ENCODE measurements around the gene CCDC88C. TPM values are rescaled to one million over a fixed set of nuclear protein-coding genes. Genes with fewer than 3 reads are reported as not detected.

CCDC88C gene
- total RNA-seq, 1 experiment from 2014 or later, result 64.8 TPM

DNA sequence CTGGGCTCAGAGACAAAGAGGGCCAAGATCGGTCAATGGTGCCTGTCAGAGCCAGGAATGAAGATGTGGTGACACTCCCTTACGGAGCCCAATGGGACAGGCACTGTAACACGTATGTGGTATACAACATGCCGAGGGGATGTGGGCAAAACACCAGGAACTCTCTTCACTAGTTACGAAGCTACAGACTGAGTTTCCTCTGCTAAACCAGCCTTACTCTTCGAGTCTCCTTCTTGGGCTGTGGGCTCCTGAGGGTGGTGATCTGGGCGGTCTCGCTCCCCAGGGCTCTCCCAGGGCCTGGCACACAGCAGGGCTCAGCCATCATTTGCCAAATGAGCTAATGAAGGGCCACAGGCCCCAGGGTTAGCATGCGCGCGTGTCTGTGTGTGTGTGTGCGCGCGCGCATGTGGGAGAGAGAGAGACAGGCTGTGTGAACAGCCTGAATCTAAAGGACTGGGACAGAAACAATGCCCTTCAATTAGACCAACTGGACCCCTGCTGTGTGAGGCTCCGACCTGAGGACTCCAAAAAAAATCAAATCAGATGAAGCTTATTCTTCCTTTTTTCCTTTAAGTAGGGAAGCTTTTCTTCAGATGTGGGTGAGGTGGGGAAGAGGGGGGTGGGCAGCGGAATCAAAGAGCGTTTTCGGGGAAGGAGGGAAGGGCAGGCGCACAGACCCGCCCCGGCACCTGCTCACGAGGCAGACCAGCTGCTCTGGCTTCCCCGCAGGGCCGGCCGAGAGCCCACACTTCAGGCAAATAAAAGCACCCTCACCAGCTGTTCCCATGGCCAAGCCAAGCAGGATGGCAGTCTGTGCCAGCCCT, 42.5 kb downstream of the CCDC88C start:
- H3K9me3 Mint-ChIP-seq, result no peaks in the 10 kb centered on the region
- ChIA-PET CTCF (interaction anchor here (0.6 to 4.5 kb wide), 4 partner anchors 13 to 52 kb away, joined by 3 to 30 read pairs (median 4); no protein-coding TSS in a partner anchor), POLR2A (no interaction called here)
- DNase-seq (ENCODE audit: low spot score), result no peak
- H3K27ac Mint-ChIP-seq, result peak overlapping the region; percentile 90
- no peak for ATAC-seq
- no peak overlapping the region for H3K4me3 Mint-ChIP-seq
- TF ChIP-seq NFYB (CRISPR knock-in tag; conservative IDR thresholded peaks at IDR 0.05; ENCODE audit: low read depth) (no peak), EMX1 (CRISPR knock-in tag; IDR thresholded peaks at IDR 0.05) (no peak), RORB (CRISPR knock-in tag; IDR thresholded peaks at IDR 0.05) (no peak), ZNF317 (CRISPR knock-in tag; IDR thresholded peaks at IDR 0.05; ENCODE audit: borderline replicate concordance, low read depth) (no peak), IRF2 (CRISPR knock-in tag; IDR thresholded peaks at IDR 0.05; ENCODE audit: borderline replicate concordance, low read depth) (no peak), MXD4 (CRISPR knock-in tag; IDR thresholded peaks at IDR 0.05; ENCODE audit: borderline replicate concordance) (no peak), JUN (CRISPR knock-in tag; IDR thresholded peaks at IDR 0.05) (no peak), HMGXB4 (CRISPR knock-in tag; IDR thresholded peaks at IDR 0.05) (no peak), OVOL2 (CRISPR knock-in tag; IDR thresholded peaks at IDR 0.05; ENCODE audit: borderline replicate concordance) (no peak), CBFB (CRISPR knock-in tag; IDR thresholded peaks at IDR 0.05; ENCODE audit: low read depth) (no peak), ATF3 (CRISPR knock-in tag; conservative IDR thresholded peaks at IDR 0.05) (no peak), ZNF219 (CRISPR knock-in tag; IDR thresholded peaks at IDR 0.05; ENCODE audit: borderline replicate concordance) (no peak), ELF4 (CRISPR knock-in tag; IDR thresholded peaks at IDR 0.05; ENCODE audit: low read depth) (no peak), ETV6 (CRISPR knock-in tag; IDR thresholded peaks at IDR 0.05) (no peak), ZNF138 (CRISPR knock-in tag; conservative IDR thresholded peaks at IDR 0.05) (no peak), ZNF263 (CRISPR knock-in tag; IDR thresholded peaks at IDR 0.05; ENCODE audit: low read depth) (no peak), ATF1 (CRISPR knock-in tag; IDR thresholded peaks at IDR 0.05) (no peak), ZNF121 (CRISPR knock-in tag; IDR thresholded peaks at IDR 0.05) (no peak)
- TF ChIP-seq, protein P1, sequence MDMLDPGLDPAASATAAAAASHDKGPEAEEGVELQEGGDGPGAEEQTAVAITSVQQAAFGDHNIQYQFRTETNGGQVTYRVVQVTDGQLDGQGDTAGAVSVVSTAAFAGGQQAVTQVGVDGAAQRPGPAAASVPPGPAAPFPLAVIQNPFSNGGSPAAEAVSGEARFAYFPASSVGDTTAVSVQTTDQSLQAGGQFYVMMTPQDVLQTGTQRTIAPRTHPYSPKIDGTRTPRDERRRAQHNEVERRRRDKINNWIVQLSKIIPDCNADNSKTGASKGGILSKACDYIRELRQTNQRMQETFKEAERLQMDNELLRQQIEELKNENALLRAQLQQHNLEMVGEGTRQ (CRISPR knock-in tag; IDR thresholded peaks at IDR 0.05), result no peak
- TF ChIP-seq, protein P2, sequence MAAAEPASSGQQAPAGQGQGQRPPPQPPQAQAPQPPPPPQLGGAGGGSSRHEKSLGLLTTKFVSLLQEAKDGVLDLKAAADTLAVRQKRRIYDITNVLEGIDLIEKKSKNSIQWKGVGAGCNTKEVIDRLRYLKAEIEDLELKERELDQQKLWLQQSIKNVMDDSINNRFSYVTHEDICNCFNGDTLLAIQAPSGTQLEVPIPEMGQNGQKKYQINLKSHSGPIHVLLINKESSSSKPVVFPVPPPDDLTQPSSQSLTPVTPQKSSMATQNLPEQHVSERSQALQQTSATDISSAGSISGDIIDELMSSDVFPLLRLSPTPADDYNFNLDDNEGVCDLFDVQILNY (CRISPR knock-in tag; IDR thresholded peaks at IDR 0.05), result no peak
- no peaks in the 10 kb centered on the region for H3K27me3 Mint-ChIP-seq (ENCODE audit: low read depth)
- no peaks in the 10 kb centered on the region for H3K36me3 Mint-ChIP-seq
- peaks cover 87% of the 10 kb centered on the region for H3K4me1 Mint-ChIP-seq

DNA sequence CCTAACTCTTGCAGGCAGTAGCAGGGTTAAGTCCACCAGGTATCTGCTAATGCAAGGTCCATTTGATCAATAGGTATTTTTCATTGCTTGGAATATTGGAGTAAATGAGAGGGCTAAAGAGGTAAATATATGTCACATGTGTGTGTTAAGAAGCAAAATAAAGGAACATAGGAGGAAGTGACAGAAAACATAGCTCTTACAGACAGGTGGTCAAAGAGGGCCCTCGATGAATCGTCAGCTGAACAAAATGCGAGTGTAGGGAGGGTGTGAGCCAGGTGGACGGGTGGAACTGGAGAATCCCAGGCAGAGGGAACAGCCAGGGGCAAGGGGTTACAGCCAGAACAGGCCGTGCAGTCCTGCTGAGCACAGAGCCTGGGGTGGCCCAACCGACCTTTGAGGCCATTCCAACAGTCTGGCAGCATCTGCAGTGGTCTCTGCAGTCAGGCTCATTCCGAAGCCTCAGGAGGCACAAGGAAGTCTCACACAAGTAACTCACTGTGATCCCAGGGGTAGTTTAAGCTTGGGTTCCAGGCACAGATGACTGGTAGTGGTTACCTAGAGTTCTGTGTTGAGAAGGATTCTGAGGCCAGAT, 43.2 kb downstream of the CCDC88C start:
- Mint-ChIP-seq H3K27ac (peak overlapping the region; percentile 71; the same call in 1 of the 2 replicates), H3K27me3 (ENCODE audit: low read depth) (no peaks in the 10 kb centered on the region), H3K4me1 (peaks cover 87% of the 10 kb centered on the region), H3K9me3 (no peaks in the 10 kb centered on the region), H3K36me3 (no peaks in the 10 kb centered on the region), H3K4me3 (no peak overlapping the region)
- POLR2A ChIA-PET, result no interaction called here
- DNase-seq (ENCODE audit: low spot score) (no peak), ATAC-seq (no peak)
- CTCF ChIA-PET, result interaction anchor here (1.2 to 4.5 kb wide), 2 partner anchors 18 to 51 kb away, joined by 3 to 30 read pairs; no protein-coding TSS in a partner anchor
- no peak for TF ChIP-seq ESRRA (CRISPR knock-in tag; IDR thresholded peaks at IDR 0.05; ENCODE audit: borderline replicate concordance)
- TF ChIP-seq, protein P3, sequence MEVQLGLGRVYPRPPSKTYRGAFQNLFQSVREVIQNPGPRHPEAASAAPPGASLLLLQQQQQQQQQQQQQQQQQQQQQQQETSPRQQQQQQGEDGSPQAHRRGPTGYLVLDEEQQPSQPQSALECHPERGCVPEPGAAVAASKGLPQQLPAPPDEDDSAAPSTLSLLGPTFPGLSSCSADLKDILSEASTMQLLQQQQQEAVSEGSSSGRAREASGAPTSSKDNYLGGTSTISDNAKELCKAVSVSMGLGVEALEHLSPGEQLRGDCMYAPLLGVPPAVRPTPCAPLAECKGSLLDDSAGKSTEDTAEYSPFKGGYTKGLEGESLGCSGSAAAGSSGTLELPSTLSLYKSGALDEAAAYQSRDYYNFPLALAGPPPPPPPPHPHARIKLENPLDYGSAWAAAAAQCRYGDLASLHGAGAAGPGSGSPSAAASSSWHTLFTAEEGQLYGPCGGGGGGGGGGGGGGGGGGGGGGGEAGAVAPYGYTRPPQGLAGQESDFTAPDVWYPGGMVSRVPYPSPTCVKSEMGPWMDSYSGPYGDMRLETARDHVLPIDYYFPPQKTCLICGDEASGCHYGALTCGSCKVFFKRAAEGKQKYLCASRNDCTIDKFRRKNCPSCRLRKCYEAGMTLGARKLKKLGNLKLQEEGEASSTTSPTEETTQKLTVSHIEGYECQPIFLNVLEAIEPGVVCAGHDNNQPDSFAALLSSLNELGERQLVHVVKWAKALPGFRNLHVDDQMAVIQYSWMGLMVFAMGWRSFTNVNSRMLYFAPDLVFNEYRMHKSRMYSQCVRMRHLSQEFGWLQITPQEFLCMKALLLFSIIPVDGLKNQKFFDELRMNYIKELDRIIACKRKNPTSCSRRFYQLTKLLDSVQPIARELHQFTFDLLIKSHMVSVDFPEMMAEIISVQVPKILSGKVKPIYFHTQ (CRISPR knock-in tag; IDR thresholded peaks at IDR 0.05), result no peak
- TF ChIP-seq, protein P4, sequence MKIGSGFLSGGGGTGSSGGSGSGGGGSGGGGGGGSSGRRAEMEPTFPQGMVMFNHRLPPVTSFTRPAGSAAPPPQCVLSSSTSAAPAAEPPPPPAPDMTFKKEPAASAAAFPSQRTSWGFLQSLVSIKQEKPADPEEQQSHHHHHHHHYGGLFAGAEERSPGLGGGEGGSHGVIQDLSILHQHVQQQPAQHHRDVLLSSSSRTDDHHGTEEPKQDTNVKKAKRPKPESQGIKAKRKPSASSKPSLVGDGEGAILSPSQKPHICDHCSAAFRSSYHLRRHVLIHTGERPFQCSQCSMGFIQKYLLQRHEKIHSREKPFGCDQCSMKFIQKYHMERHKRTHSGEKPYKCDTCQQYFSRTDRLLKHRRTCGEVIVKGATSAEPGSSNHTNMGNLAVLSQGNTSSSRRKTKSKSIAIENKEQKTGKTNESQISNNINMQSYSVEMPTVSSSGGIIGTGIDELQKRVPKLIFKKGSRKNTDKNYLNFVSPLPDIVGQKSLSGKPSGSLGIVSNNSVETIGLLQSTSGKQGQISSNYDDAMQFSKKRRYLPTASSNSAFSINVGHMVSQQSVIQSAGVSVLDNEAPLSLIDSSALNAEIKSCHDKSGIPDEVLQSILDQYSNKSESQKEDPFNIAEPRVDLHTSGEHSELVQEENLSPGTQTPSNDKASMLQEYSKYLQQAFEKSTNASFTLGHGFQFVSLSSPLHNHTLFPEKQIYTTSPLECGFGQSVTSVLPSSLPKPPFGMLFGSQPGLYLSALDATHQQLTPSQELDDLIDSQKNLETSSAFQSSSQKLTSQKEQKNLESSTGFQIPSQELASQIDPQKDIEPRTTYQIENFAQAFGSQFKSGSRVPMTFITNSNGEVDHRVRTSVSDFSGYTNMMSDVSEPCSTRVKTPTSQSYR (CRISPR knock-in tag; IDR thresholded peaks at IDR 0.05), result no peak
- TF ChIP-seq, protein P5, sequence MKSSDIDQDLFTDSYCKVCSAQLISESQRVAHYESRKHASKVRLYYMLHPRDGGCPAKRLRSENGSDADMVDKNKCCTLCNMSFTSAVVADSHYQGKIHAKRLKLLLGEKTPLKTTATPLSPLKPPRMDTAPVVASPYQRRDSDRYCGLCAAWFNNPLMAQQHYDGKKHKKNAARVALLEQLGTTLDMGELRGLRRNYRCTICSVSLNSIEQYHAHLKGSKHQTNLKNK (CRISPR knock-in tag; IDR thresholded peaks at IDR 0.05), result no peak
- TF ChIP-seq SMAD3 (CRISPR knock-in tag; IDR thresholded peaks at IDR 0.05; ENCODE audit: borderline replicate concordance), result no peak
